OCI-LY1 (cell line): ENCODE data around the gene SDK1.
"Not testable (repeated sequence)": the region's sequence is repeated elsewhere in the genome, so short reads cannot be mapped to it uniquely, and the experiment has no call there.

Experiments
- H2AFZ ChIP-seq: fragments of 200-600 bp; sonication (generic), shearing (Covaris generic); 2 replicates; pipeline ENCODE4 v1.6.0; 2014; ENCODE audit warnings: antibody characterized with exemption, mild to moderate bottlenecking, low read length
- H3F3A ChIP-seq: fragments of 200-600 bp; sonication (generic), shearing (Covaris generic); 2 replicates; pipeline ENCODE4 v1.6.0; 2014; ENCODE audit warnings: mild to moderate bottlenecking, antibody characterized with exemption, low read length, moderate library complexity; ENCODE audit not compliant: insufficient read depth
- H3K27ac ChIP-seq: fragments of 200-600 bp; sonication (generic); 2 replicates; pipeline ENCODE4 v1.5.1; 2014; ENCODE audit warnings: low read length, mixed run types, mild to moderate bottlenecking, low read depth; ENCODE audit not compliant: poor library complexity, severe bottlenecking
- H3K27me3 ChIP-seq: fragments of 200-600 bp; sonication (generic); 2 replicates; pipeline ENCODE4 v1.6.0; 2014; ENCODE audit warnings: antibody characterized with exemption, mild to moderate bottlenecking, low read length, moderate library complexity; ENCODE audit not compliant: insufficient read depth
- H3K36me3 ChIP-seq: fragments of 200-600 bp; sonication (generic); 2 replicates; pipeline ENCODE4 v1.6.1; 2014; ENCODE audit warnings: mild to moderate bottlenecking, antibody characterized with exemption, low read length, moderate library complexity, mixed read lengths; ENCODE audit not compliant: insufficient read depth
- H3K4me1 ChIP-seq: fragments of 200-600 bp; sonication (generic); 2 replicates; pipeline ENCODE4 v1.5.1; 2014; ENCODE audit warnings: mild to moderate bottlenecking, low read length, moderate library complexity; ENCODE audit not compliant: insufficient read depth, severe bottlenecking
- H3K4me2 ChIP-seq: fragments of 200-600 bp; sonication (generic), shearing (Covaris generic); 2 replicates; pipeline ENCODE4 v1.6.1; 2014; ENCODE audit warnings: low read length
- H3K4me3 ChIP-seq: fragments of 200-600 bp; sonication (generic); 2 replicates; pipeline ENCODE4 v1.5.1; 2014; ENCODE audit warnings: low read length, low read depth, mild to moderate bottlenecking, mixed read lengths; ENCODE audit not compliant: poor library complexity, severe bottlenecking
- H3K79me2 ChIP-seq: fragments of 200-600 bp; shearing (Covaris generic); 2 replicates; pipeline ENCODE4 v1.6.1; 2016; ENCODE audit warnings: mixed run types, low read length, mixed read lengths; ENCODE audit not compliant: insufficient read depth
- H3K9ac ChIP-seq: fragments of 200-600 bp; sonication (generic), shearing (Covaris generic); 2 replicates; pipeline ENCODE4 v1.6.1; 2014; ENCODE audit warnings: mild to moderate bottlenecking, low read length, mixed read lengths
- H3K9me2 ChIP-seq: fragments of 200-600 bp; sonication (generic), shearing (Covaris generic); 2 replicates; pipeline ENCODE4 v1.6.1; 2014; ENCODE audit warnings: low read depth, mild to moderate bottlenecking, low read length, mixed read lengths
- H3K9me3 ChIP-seq: fragments of 200-600 bp; shearing (Covaris generic); 2 replicates; pipeline ENCODE4 v1.6.1; 2014; ENCODE audit warnings: low read length, mixed read lengths
- H4K20me1 ChIP-seq: fragments of 200-600 bp; sonication (generic), shearing (Covaris generic); 2 replicates; pipeline ENCODE4 v1.6.0; 2016; ENCODE audit warnings: mild to moderate bottlenecking, low read length; ENCODE audit not compliant: insufficient read depth
- CTCF ChIP-seq: fragments of 200-600 bp; sonication (generic), shearing (Covaris generic); IDR thresholded peaks from 2 replicates; pipeline ENCODE4 v1.5.1; 2017; ENCODE audit warnings: mild to moderate bottlenecking, antibody characterized with exemption, low read length, moderate library complexity, mixed read lengths
- EZH2 ChIP-seq: fragments of 200-600 bp; sonication (generic), shearing (Covaris generic); IDR thresholded peaks from 2 replicates; pipeline ENCODE4 v1.8.0; 2017; ENCODE audit warnings: borderline replicate concordance, mixed run types, mild to moderate bottlenecking, antibody characterized with exemption, low read length, moderate library complexity, mixed read lengths

SDK1 gene

GRCh38 chr7:4260867-4261600 lies 960.0 kb downstream of the SDK1 start:
- H3K9ac ChIP-seq: no peak overlapping the region
- no peak overlapping the region for H3K4me2 ChIP-seq
- H3K9me2 ChIP-seq: no peaks in the 10 kb centered on the region
- H3K27ac ChIP-seq: no peak overlapping the region
- H3K79me2 ChIP-seq: no peaks in the 10 kb centered on the region
- H4K20me1 ChIP-seq: no peaks in the 10 kb centered on the region
- H3F3A ChIP-seq: no peaks in the 10 kb centered on the region
- no peak overlapping the region for H2AFZ ChIP-seq
- no peak overlapping the region for H3K4me3 ChIP-seq
- TF ChIP-seq EZH2: no peak
- TF ChIP-seq CTCF: no peak
- H3K4me1 ChIP-seq: no peaks in the 10 kb centered on the region
- H3K27me3 ChIP-seq: no peaks in the 10 kb centered on the region
- H3K36me3 ChIP-seq: no peaks in the 10 kb centered on the region
- no peaks in the 10 kb centered on the region for H3K9me3 ChIP-seq

GRCh38 chr7:4261601-4261960 lies 960.5 kb downstream of the SDK1 start:
- Histone ChIP-seq H3K4me2 (no peak overlapping the region), H3K4me3 (no peak overlapping the region), H3K4me1 (no peaks in the 10 kb centered on the region), H3K9me3 (no peaks in the 10 kb centered on the region), H3K9me2 (no peaks in the 10 kb centered on the region), H3K36me3 (no peaks in the 10 kb centered on the region), H3K9ac (no peak overlapping the region), H2AFZ (no peak overlapping the region), H3K79me2 (no peaks in the 10 kb centered on the region), H3K27ac (no peak overlapping the region), H3F3A (no peaks in the 10 kb centered on the region), H4K20me1 (no peaks in the 10 kb centered on the region), H3K27me3 (no peaks in the 10 kb centered on the region)
- TF ChIP-seq EZH2 (no peak), CTCF (no peak)

GRCh38 chr7:4264206-4264605 lies 963.2 kb downstream of the SDK1 start:
- not testable (repeated sequence) for H3K4me2 ChIP-seq, H3K79me2 ChIP-seq, H3K9ac ChIP-seq, H3K9me3 ChIP-seq, H3K9me2 ChIP-seq, H3K27me3 ChIP-seq, H2AFZ ChIP-seq, H3K4me1 ChIP-seq, H3F3A ChIP-seq, H3K36me3 ChIP-seq, H4K20me1 ChIP-seq, H3K27ac ChIP-seq, H3K4me3 ChIP-seq

- H3K36me3 ChIP-seq: no peaks in the 10 kb centered on the region
- no peak overlapping the region for H3K4me3 ChIP-seq
- H3K9ac ChIP-seq: no peak overlapping the region
- no peaks in the 10 kb centered on the region for H3K27me3 ChIP-seq
- TF ChIP-seq EZH2 (no peak), CTCF (no peak)
- H3F3A ChIP-seq: no peaks in the 10 kb centered on the region
- no peaks in the 10 kb centered on the region for H3K4me1 ChIP-seq
- H3K79me2 ChIP-seq: no peaks in the 10 kb centered on the region
- H3K27ac ChIP-seq: no peak overlapping the region
- no peaks in the 10 kb centered on the region for H3K9me3 ChIP-seq
- no peak overlapping the region for H3K4me2 ChIP-seq
- no peaks in the 10 kb centered on the region for H3K9me2 ChIP-seq
- H2AFZ ChIP-seq: no peak overlapping the region
- no peaks in the 10 kb centered on the region for H4K20me1 ChIP-seq
These were observed 964.0 kb downstream of the SDK1 start for GRCh38 chr7:4265066-4265465.
